ENCODE data around the gene NLN.
"Not testable (repeated sequence)": the region's sequence is repeated elsewhere in the genome, so short reads cannot be mapped to it uniquely, and the experiment has no call there.

The NLN gene

GRCh38 chr5:65721720-65722574 is at the start of gene NLN, which contains the start of gene SGTB:
NLN (plus strand) TSS chr5:65722205; CDS start chr5:65722374, 169 bp downstream.
SGTB (minus strand) TSS chr5:65722109; CDS start chr5:65720807, 1,302 bp downstream.
- DNase-seq = peak; percentile 79

GRCh38 chr5:65672796-65673195 is 49.2 kb upstream of the NLN start:
- peak; percentile 62 for DNase-seq

GRCh38 chr5:65674749-65675148 is 47.3 kb upstream of the NLN start:
- peak; percentile 3 for DNase-seq

- not testable (repeated sequence) for DNase-seq
These were observed 45.9 kb upstream of the NLN start for GRCh38 chr5:65676056-65676455.

- no peak for DNase-seq
These were observed 39.9 kb upstream of the NLN start for GRCh38 chr5:65682148-65682547.

GRCh38 chr5:65693121-65693520 is 28.9 kb upstream of the NLN start:
- DNase-seq = no peak

GRCh38 chr5:65695162-65695755 is 26.7 kb upstream of the NLN start:
- DNase-seq = no peak

GRCh38 chr5:65695896-65696295 is 26.1 kb upstream of the NLN start:
- no peak for DNase-seq

- DNase-seq = peak; percentile 4
These were observed 25.1 kb upstream of the NLN start for GRCh38 chr5:65696892-65697291.

- no peak for DNase-seq
These were observed 22.7 kb upstream of the NLN start for GRCh38 chr5:65699338-65699737.

GRCh38 chr5:65702036-65702435 is 20.0 kb upstream of the NLN start:
- DNase-seq = no peak

- DNase-seq = no peak
These were observed 17.3 kb upstream of the NLN start for GRCh38 chr5:65704621-65705239.

- no peak for DNase-seq
These were observed 14.3 kb upstream of the NLN start for GRCh38 chr5:65707663-65708062.

- no peak for DNase-seq
These were observed 13.9 kb upstream of the NLN start for GRCh38 chr5:65708145-65708544.

- no peak for DNase-seq
These were observed 3.3 kb upstream of the NLN start for GRCh38 chr5:65718576-65719310.

- DNase-seq = peak; percentile 70
These were observed 820 bp upstream of the NLN start for GRCh38 chr5:65721050-65721719.

GRCh38 chr5:65722575-65723403 is 784 bp downstream of the NLN start:
- peak; percentile 60 for DNase-seq

- no peak for DNase-seq
These were observed 5.6 kb downstream of the NLN start for GRCh38 chr5:65727491-65728156.

- no peak for DNase-seq
These were observed 6.2 kb downstream of the NLN start for GRCh38 chr5:65728218-65728617.

GRCh38 chr5:65730910-65731309 is 8.9 kb downstream of the NLN start:
- DNase-seq = no peak

- not testable (repeated sequence) for DNase-seq
These were observed 10.0 kb downstream of the NLN start for GRCh38 chr5:65732046-65732445.

All from fibroblast of skin of right quadriceps (primary cell).